ENCODE data around the gene TSSK6.

TSSK6 gene

DNA sequence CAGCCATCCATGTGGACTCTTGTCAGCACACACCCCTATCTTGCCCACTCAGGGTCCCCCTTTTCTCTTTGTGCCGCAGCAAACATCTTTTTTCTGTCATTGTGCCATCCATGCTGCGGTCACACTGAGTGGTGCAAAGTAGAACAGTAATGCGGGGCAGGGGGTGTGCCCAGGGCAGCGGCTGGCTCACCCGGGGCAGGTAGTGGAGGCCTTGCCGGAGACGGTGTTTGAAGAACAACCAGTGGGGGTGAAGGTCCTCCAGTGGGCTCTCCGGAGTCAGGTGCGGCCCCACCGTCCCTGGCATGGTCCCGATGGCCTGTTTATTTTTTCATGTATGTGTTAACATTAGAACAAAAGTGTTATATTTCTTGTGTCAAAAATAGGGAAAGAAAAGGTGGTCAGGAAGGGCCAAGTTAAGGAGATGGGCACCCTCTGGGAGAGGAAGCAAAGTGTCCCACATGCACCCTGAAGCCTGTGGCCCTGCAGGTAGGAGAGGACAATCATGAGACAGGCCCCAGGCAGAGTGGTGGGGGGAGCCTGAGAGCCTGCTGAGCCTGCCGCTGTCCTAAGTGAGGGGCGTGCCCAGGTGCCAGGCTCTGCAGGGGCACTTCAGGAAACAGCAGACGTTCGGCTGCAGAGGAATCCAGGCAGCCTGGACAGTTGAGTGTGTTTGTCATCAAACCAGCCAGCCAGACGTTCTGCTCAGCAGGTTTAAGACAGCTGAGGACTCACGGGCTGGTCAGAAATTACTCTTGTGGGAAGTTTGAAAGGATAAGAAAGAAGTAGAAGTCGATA is 12.3 kb downstream of the TSSK6 start:
- no peak for DNase-seq

DNA sequence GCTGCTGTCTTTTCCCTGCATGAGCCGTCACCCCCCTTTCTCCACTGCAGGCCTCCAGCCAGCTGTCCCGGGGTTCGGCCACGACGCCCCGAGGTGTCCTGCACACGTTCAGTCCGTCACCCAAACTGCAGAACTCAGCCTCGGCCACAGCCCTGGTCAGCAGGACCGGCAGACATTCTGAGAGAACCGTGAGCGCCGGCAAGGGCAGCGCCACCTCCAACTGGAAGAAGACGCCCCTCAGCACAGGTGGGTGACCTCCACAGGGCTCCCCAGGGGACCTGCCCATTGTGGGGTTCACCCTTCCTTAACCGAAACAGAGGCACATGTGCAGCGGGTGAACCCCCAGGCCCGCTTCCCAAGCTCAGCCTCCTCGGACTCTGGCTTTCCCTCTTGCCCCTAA is 13.1 kb downstream of the TSSK6 start:
- DNase-seq = no peak

- no peak for DNase-seq
Observed at GRCh38 chr19:19501798-19502197, 13.6 kb downstream of the TSSK6 start.

GRCh38 chr19:19500975-19501644 is 14.2 kb downstream of the TSSK6 start:
- no peak for DNase-seq

- no peak for DNase-seq
Observed at GRCh38 chr19:19499272-19499995, 15.9 kb downstream of the TSSK6 start.

DNA sequence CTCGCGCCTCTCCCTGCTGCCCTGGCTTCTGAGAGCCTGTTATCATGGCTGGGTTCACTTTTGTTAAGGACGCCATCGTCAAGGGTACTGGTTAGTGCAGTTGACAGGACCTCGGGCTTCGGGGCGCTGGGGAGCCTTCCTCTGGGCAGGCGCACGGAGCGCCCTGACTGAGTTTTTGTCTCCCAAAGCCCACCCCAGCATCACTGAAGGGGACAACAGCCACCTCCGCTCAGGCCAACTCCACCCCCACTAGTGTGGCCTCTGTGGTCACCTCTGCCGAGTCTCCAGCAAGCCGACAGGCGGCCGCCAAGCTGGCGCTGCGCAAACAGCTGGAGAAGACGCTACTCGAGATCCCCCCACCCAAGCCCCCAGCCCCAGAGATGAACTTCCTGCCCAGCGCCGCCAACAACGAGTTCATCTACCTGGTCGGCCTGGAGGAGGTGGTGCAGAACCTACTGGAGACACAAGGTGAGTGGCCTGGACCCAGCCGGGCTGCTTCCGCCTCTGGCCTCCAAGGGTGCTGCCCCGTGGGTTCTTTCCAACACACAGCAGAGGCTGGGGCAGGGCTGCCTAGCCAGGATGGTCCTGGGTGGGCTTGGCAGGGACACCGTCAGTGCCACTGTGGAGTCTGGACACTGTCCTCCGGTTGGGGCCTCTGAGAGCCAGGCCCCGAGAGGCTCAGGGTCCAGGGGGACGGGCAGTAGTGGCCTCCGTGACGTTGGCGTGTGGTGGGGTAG is 16.9 kb downstream of the TSSK6 start:
- DNase-seq = no peak

DNA sequence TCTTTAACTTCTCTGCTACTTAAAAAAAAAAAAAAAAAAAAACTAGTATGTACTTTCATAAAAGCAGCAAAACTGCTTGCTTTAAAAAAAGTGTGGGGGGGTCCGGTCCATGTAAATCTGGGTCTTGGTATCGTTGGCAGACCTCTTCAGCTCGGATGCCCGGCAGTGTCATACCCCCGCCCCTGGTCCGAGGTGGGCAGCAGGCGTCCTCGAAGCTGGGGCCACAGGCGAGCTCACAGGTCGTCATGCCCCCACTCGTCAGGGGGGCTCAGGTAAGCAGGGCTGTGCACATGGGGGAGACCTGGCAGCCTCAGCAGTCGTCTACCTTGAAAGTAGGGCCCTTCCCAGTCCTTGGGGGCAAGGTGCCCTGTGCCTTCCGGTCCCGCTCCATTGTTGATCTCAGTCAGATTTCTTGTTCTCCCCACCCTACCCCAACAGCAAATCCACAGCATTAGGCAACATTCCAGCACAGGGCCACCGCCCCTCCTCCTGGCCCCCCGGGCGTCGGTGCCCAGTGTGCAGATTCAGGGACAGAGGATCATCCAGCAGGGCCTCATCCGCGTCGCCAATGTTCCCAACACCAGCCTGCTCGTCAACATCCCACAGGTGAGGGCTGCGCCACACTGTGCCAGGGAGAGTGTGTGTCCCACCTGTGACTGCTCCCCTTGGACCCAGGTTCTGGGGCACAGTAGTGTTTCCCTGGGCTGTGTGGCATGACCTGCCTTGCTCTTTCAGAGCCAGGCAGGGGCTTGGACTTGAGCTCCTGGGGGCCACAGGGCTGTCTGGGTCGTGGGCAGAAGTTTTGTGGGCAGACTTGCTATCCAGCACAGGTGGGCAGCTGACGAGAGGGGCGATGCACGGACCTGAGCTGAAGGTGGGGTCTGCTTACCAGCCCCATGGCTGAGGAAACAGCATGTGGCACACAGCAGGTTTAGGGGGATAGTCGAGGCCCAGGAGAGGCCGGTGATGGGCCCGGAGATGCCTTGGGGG is 19.4 kb downstream of the TSSK6 start:
- DNase-seq = no peak

GRCh38 chr19:19493841-19494546 is 21.4 kb downstream of the TSSK6 start:
- DNase-seq = no peak

- DNase-seq = no peak
Observed at GRCh38 chr19:19492026-19492610, 23.2 kb downstream of the TSSK6 start.

GRCh38 chr19:19491321-19492025 is 23.9 kb downstream of the TSSK6 start:
- DNase-seq = no peak

- DNase-seq = peak; percentile 72
Observed at GRCh38 chr19:19490214-19490968, 25.0 kb downstream of the TSSK6 start.

DNA sequence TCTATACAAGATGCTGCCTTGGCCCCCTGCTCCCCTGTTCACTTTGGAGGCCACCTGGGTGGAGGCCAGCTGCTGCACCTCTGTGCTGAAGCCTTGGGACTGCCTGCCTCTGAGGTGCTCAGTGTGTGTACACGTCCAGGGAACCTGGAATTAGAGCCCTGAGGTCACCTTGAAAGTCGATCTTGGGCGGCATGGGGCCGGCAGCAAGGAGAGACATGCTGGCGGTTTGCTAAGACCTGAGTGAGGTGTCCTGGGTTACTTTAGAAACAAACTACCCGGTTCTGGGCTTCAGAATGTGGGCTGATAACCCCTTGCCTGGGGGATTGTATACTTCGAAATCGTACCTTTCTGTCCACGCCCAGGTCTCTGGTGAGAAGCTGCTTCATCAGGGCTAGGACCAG is 25.5 kb downstream of the TSSK6 start:
- no peak for DNase-seq

DNA sequence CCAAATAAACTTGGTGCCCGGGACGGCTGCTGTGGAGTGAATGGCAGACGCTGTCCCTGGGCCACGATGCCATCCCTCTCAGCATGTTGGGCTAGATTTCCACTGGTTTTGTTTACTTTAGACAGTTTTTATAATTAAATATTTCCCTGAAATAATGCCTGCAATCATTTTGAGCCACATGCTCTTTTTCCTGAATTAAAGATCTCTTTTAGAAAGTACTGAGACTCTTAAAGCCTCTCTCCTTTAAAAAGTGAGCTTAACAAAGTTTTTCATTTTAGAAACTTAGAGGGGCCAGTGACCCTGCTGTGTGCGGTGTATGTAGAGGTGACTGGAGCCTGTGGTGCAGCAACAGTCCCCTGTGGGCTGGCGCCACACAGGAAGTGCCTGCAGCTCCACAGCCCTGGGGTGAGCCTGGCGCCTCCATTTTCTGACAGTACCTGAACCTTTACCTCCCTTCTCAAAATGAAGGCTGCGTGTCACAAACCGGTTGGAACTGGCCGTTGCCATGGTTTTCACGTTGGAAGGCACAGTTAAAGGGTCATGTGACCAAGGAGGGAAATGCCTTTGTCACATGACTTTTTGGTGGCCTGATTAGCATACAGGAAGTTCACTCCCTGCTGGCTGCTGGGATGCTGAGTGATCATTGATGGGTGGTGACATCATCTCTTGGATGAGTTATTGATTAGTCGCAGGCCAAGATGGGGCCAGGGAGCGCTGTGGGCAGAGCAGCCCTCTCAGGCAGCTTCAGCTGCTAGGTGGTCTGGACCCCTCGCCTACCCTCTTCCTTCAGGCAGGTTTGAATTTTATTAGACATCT is 26.3 kb downstream of the TSSK6 start:
- peak; percentile 83 for DNase-seq

- DNase-seq = no peak
Observed at GRCh38 chr19:19487950-19488874, 27.1 kb downstream of the TSSK6 start.

DNA sequence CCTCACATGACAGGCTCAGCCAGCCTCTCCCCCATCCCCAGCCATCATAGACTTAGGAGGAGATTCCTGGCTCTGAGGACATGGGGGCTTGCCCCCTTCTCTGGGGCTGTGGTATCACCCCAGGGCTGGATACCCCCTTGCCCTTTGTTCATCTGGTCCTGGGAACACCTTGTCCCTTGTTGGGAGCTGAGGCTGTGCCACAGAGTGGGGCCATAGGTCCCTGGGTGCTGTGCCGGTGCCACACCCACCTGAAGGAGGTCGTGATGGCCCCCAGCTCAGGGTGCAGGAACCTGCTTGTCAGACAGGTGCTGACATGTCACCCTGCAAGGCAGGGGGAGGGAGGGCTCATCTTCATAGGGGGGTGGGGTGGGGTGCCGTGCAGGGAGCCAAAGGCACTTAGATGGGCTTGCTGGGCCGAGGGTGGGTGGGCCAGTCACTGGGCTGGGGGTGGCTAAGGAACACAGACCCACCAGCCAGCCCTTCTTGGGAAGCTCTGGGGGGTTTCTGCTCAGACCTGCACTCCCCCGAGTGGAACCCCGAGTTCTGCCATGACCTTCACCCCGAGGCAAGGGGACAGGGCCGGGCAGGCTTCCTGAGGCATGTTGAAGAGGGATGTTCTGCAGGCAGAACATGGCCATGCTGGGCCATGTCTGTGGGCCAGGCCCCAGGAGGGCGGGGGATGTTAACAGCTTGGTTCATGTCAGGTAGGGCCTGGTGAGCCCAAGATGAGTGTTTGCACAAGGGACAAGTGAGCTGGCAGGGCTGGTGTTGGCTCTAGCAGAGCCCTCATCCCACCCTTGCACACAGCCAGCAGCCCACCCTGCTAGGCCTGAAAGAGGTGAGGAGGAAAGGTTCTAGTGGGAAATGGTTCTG is 28.0 kb downstream of the TSSK6 start:
- DNase-seq = no peak

All from stimulated activated naive CD4-positive, alpha-beta T cell treated with Interleukin-2 at 50 U/mL for 16 hours (primary cell).